Psoas muscle (tissue), 8 donors: Measurements from ENCODE around the gene MRTFA. TPM values are rescaled to one million over a fixed set of nuclear protein-coding genes. Genes with fewer than 3 reads are reported as not detected.

Experiments
- ATAC-seq, 4 donors: fragments of 200-7000 bp; cut with Tn5 transposase; one replicate each; pipeline ENCODE4 v1.9.1; 2020; ENCODE audit warnings: moderate library complexity in 3 of 4, mild to moderate bottlenecking in 2 of 4
- DNase-seq, 2 donors: peaks; one replicate each; pipeline ENCODE4 v3.0.0-alpha.2; 2020
- H3K27ac ChIP-seq: fragments of 200-600 bp; one replicate; pipeline ENCODE4 v1.8.0; 2022
- H3K27me3 ChIP-seq, 3 donors: fragments of 200-600 bp in 1 of 3; one replicate each; pipeline versions ENCODE4 v1.6.1 to v1.8.0; 2013 to 2022; ENCODE audit warnings: low read length in 2 of 3, mild to moderate bottlenecking in 2 of 3, moderate library complexity in 1 of 3; ENCODE audit not compliant: insufficient read depth in 3 of 3
- H3K36me3 ChIP-seq, 2 donors: fragments of 200-600 bp in 1 of 2; one replicate each; pipeline versions ENCODE4 v1.6.1 to v1.8.0; 2013 to 2022; ENCODE audit warnings: low read depth in 1 of 2, mild to moderate bottlenecking in 1 of 2, moderate library complexity in 1 of 2; ENCODE audit not compliant: insufficient read depth in 1 of 2
- H3K4me1 ChIP-seq: fragments of 200-600 bp; one replicate; pipeline ENCODE4 v1.8.0; 2022
- H3K4me3 ChIP-seq: fragments of 200-600 bp; one replicate; pipeline ENCODE4 v1.8.0; 2022; ENCODE audit warnings: mild to moderate bottlenecking
- H3K9me3 ChIP-seq: fragments of 200-600 bp; one replicate; pipeline ENCODE4 v1.8.0; 2022
- CTCF ChIP-seq: fragments of 200-600 bp; IDR thresholded peaks from one replicate; pipeline ENCODE4 v1.8.0; 2022; ENCODE audit warnings: antibody characterized with exemption
- WGBS, 3 donors: extraction: QIAGEN DNeasy Blood & Tissue Kit; methylation state at CpG; one replicate each; pipeline versions ENCODE4 v1.1.6 to v1.1.7; 2013; 5-methylcytosine and 5-hydroxymethylcytosine counted together
- intact Hi-C, 2 donors: fragments of 100-400 bp; cut with DNase I; formaldehyde crosslinking; loops; one replicate each; pipeline versions ENCODE4 v1.11.0 to v1.14.2; 2022
- polyA plus RNA-seq, 3 donors: library from polyadenylated mRNA; stranded (reverse); fragments of 200-250 nt; gene quantifications; one replicate each; pipeline ENCODE4 v1.2.3, GENCODE V29; 2013
- total RNA-seq, 4 donors: library from RNA; stranded (reverse); fragmentation: NEBNext Ultra II Directional in 2 of 4; extraction: Animal tissue kit (Norgen Biotek cat#: 25700) in 2 of 4; gene quantifications; one replicate each; pipeline versions ENCODE4 v1.2.1 to v1.2.4, GENCODE V29; 2021 to 2023
- donor health status: healthy with polysubstance abuse.
- donor health status: DM: no; HTN: no; CAD: no; lungs with moderate emphysema.
- donor health status: Bipolar disorder and iron deficiency.
- donor health status: healthy.
- donor health status: DM: yes; HTN: yes; CAD: no.
- donor health status: DM: no; HTN: no; CAD: no.
- donor health status: DM: no; HTN: no; CAD: no.
- donor health status: DM: yes; HTN: yes; CAD: no.

Gene MRTFA
- total and polyA plus RNA-seq, 7 donors: 10.1 to 24.0 (median 15.7) TPM

- no peak for DNase-seq
- Histone ChIP-seq H3K4me1 (peaks cover 4% of the 10 kb centered on the region), H3K27ac (no peak overlapping the region)
Measured at GRCh38 chr22:40524392-40525249, 111.9 kb downstream of the MRTFA start.

GRCh38 chr22:40522141-40522540 is 114.4 kb downstream of the MRTFA start:
- no peak for DNase-seq
- no peak overlapping the region for H3K4me3 ChIP-seq
- no peak for ATAC-seq
- H3K36me3 ChIP-seq: peaks cover 0 to 9% of the 10 kb centered on the region in 2 donors
- H3K27ac ChIP-seq: no peak overlapping the region
- intact Hi-C loops: no loop called here
- H3K4me1 ChIP-seq: peaks cover 4% of the 10 kb centered on the region
- TF ChIP-seq CTCF: no peak
- WGBS, 3 donors: 93 to 98% (median 95%) methylated on average over 2 of the region's 2 CpGs
- H3K27me3 ChIP-seq: no peaks in the 10 kb centered on the region
- H3K9me3 ChIP-seq: no peaks in the 10 kb centered on the region

More at GRCh38 chr22:40524392-40525249, 111.9 kb downstream of the MRTFA start:
- Histone ChIP-seq H3K4me3 (no peak overlapping the region), H3K9me3 (no peaks in the 10 kb centered on the region), H3K36me3 (no peaks in the 10 kb centered on the region), H3K27me3 (no peaks in the 10 kb centered on the region)
- no peak for TF ChIP-seq CTCF
- WGBS, 3 donors: 94 to 96% (median 96%) methylated on average over 9 of the region's 9 CpGs
- intact Hi-C loops: loop anchor here (5.0 kb wide), 2 partner anchors 113 to 123 kb away; partner anchors contain the start of gene MRTFA (in 1 of the 2)
- no peak for ATAC-seq

- peaks cover 4% of the 10 kb centered on the region for H3K4me1 ChIP-seq
- WGBS, 3 donors: 71 to 80% (median 78%) methylated on average over 1 of the region's 1 CpG
- no peak overlapping the region for H3K27ac ChIP-seq
- ATAC-seq (no peak), DNase-seq (no peak)
- H3K9me3 ChIP-seq: no peaks in the 10 kb centered on the region
- intact Hi-C loops: no loop called here
- TF ChIP-seq CTCF: no peak
- peaks cover 0 to 9% of the 10 kb centered on the region in 2 donors for H3K36me3 ChIP-seq
- no peak overlapping the region for H3K4me3 ChIP-seq
- no peaks in the 10 kb centered on the region for H3K27me3 ChIP-seq
Measured at GRCh38 chr22:40521046-40521445, 115.5 kb downstream of the MRTFA start.

GRCh38 chr22:40520562-40520961 is 116.0 kb downstream of the MRTFA start:
- intact Hi-C loops: no loop called here

More at GRCh38 chr22:40520562-40520961, 116.0 kb downstream of the MRTFA start:
- no peak overlapping the region for H3K4me3 ChIP-seq
- H3K36me3 ChIP-seq: peaks cover 0 to 9% of the 10 kb centered on the region in 2 donors
- TF ChIP-seq CTCF: no peak
- WGBS, 3 donors: 98 to 100% (median 100%) methylated on average over 2 of the region's 2 CpGs
- H3K9me3 ChIP-seq: no peaks in the 10 kb centered on the region
- DNase-seq (no peak), ATAC-seq (no peak)
- no peak overlapping the region for H3K27ac ChIP-seq
- H3K4me1 ChIP-seq: peaks cover 4% of the 10 kb centered on the region
- no peaks in the 10 kb centered on the region for H3K27me3 ChIP-seq
